ACHN (cell line): Measurements from ENCODE around the gene CCNK.

Experiments
- DNase-seq: peaks from one replicate; pipeline ENCODE4 v3.0.0-alpha.2; 2015
- in situ Hi-C: cut with HindIII; loops from 2 replicates; pipeline ENCODE4 v1.10.0; 2017; ENCODE audit warnings: low sequenced_read_pairs, low pct_ligation_motif_present, low pct_unique_long_range_greater_than_20kb

Gene CCNK

DNA sequence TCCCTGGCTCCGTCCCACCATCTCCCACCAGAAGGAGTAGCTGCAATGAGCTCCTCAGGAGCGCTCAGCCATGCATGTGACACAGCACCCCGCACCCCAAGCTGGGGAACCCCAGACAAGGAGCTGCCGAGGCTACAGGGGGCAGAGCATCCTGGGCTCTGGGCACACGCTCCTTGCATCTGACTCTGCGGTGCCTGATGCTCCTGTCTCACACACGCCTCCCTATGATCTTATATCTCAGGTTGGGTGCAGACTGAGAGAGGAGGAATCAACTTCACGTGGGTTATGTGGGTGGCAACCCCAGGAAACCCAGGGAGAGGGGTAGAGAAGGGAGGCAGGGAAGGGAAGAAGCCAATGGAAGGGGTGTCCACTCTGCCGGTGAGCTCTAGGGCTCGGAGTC is 60.0 kb downstream of the CCNK start:
- in situ Hi-C loops: no loop called here
- no peak for DNase-seq

DNA sequence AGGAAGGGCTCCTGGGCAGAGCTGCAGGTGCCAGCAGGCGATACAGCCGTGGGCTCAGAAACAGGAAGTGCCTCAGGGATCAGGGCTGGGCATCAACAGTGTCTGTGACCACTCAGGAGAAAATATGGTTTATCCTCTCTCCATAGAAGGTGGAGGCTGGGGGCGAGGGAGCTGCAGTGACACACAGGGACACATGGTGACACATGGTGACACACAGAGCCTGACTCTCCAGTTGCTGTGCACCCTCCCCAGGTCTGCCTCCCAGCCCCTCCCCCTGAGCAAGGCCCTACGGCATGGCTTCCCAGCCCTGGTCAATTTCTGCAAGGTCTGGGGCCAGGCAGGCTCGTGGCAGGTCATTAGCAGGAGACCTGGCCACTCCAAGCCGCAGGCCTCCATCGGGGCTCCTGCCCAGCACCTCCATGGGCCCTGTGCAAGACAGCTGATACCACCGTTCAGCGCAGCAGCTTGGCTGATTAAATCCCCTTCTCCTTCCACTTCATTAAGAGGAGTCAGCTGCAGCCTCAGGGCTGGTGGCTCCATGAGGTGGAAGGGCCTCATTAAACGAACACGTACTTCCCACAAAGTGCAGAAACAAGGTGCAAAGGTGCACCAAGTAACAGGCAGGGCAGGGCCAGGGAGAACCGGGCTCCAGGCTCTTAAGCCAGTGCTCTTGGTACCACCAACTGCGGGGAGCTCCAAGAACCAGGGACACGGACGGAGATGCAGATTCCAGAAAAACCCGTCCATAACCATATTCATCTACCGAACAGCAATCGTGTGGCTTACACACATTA is 60.7 kb downstream of the CCNK start:
- in situ Hi-C loops: no loop called here
- DNase-seq: no peak

DNA sequence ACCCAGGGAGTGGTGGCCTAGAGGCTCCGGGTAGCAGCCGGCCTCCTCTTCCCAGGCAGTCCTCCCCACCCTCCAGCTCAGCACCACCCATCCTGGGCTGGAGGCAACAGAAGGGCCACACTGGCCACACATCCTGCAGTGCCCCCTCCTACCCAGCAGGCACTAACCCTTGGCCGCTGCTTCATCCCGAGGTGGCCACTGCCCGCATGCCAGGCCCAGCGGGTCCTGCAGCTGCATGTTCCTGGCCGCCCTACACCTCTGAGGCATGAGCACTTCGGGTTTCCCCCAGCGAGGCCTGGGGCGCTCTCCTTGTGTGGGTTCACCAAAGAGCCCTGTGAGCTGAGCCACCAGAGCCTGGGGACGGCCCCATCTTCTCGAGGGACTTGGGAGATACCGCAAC is 61.4 kb downstream of the CCNK start:
- in situ Hi-C loops: no loop called here
- no peak for DNase-seq

DNA sequence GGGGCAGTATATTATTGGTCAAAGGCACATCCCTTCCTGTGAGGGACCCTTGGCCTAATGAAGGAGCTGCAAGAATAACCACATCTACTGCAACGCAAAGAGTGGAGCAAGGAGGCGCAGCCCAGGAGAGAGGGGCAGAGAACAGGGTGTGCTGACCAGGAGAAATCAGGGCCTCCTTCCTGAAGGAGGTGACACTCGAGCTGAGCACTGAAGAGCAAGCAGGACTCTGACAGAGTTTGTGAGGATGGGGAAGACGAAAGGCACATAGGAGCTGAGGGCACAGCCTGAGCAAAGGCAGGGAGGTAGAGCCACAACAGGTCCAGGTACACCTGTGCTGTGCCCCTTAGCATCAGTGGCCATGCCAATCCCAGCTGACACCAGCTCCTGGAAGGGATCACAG is 62.2 kb downstream of the CCNK start:
- no peak for DNase-seq
- in situ Hi-C loops: no loop called here

DNA sequence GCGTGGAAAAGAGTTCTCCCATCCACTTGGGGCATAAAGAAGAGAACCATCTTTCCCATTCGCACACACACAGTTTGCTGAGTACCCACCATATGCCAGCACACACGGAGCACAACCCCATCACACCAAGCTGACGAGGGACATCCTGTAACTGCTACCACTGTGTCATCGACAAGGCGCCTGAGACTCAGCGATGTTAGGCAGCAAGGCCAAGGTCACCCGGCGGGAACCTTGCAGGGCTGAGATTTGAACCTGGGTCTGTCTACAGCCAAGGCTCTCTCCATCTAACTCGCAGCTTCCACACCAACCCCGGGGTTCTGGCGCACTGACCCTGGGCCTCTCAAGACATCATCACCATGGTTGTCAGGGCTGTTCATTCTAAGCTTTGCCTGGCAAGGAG is 62.8 kb downstream of the CCNK start:
- in situ Hi-C loops: no loop called here
- no peak for DNase-seq

DNA sequence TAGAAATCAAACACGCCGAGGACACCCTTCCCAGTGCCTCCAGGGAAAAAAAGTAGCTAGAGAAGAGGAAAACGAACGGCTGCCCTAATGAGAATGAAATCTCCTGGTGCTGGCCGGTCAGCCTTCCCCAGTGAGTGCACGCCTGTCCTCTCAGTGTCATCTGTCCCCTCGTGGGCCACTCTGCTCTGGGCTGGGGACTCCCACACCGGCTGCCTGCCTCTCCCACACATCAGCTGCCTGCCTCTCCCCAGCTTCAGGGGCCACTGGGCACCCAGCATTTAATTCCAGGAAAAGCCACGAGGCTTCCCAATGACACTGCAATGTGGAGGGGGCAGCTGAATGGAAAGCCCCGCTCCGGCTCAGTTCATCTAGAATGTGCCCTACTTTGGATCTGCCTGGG is 63.8 kb downstream of the CCNK start:
- no peak for DNase-seq
- in situ Hi-C loops: no loop called here

DNA sequence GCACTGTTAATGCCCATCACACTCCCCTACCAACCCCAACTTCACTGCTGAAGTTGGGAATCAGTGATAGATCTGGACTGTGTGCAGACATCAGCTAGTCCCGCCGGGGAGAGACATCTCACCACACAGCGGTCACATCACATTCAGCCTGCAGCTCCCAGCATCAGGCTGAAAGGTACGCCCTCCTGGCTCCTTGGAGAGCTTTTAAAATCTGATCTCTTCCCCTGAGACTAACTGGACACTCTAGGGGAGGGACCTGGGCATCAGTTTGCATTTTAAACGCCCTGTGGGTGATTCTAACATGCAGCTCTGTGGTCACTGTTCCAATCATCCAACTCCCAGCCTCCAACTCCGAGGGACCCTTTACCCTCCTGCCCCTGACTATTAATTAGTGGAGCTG is 64.4 kb downstream of the CCNK start:
- DNase-seq: no peak
- in situ Hi-C loops: no loop called here

DNA sequence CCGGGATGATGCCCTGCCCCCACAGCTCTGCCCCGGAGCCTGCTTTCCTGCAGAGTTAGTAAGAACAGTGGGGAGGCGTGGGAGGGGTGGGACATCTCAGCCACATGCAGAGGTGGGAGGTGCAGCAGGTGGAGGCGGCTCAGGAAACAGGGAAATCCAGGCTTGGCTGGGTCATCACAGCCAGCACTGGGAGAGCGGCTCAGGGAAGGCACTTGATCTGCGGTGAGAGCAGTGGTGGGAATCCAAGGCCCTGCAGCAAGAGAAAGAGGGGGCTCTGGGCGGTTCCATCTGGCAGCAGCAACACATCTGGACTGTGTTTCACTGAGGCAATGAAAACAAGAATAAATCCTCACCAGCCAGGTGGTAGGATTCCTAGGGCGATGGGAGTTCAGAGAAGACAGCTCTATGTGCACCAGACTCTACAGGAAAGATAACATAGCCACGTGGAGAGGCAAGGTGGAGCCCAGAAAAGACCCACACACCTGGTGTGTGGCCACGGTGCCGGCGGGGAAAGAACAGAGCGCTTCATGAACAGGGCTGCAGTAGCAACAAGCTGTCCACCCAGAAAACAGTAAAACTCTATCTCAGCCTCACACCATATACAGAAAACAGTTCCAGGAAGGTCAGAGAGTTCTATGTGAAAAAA is 65.1 kb downstream of the CCNK start:
- in situ Hi-C loops: no loop called here

DNA sequence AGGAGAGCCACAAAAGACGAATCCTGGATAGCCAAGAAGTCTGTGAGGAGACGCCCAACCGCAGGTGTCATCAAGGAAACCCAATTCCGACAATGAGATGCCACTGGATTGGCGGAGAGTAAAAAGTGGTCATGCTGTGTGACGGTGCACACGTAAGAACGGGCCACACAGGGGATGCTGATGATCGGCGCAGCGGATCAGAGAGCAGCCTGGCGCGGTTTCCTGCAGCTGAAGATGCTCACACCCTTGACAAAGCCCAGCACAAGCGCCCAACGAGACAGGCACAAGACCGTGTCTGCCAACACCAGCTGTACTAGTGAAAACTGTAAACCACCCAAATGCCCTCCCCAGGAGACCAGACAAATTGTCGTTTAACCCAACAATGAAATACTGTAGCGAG is 67.0 kb downstream of the CCNK start:
- no peak for DNase-seq

More for the DNA sequence above, 65.1 kb downstream of the CCNK start:
- DNase-seq: no peak

DNA sequence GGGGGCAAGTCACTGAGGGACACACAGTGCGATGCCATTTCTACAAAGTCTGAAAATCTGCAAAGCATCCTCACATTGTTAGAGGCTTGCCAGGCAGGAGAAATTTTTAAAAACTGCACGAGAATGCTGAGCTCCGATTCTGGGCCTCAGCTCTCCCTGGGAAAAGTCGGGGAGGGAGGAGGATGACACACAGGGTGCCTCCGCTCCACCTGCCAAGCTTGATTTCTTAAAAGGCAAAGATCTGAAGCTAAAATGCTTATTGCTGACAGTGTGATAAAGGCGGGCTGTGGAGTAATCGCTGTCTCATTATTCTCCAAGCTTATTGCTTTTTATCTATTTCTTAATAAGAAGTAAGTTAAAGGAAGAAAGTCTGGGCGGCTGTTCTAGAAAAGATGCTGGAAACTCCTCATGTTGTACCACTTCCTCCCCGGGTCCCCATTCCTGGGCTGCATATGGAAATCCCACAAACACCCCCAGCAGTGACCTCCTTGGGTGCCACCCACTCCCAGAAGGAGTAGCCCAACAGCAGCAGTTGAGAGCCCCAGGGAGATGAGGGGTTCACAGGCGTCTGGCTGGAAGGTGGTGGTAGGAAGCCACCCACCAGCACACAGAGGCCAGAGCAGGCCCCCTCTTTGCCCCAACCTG is 67.8 kb downstream of the CCNK start:
- no peak for DNase-seq
- in situ Hi-C loops: no loop called here

More for the DNA sequence above, 67.0 kb downstream of the CCNK start:
- in situ Hi-C loops: no loop called here

DNA sequence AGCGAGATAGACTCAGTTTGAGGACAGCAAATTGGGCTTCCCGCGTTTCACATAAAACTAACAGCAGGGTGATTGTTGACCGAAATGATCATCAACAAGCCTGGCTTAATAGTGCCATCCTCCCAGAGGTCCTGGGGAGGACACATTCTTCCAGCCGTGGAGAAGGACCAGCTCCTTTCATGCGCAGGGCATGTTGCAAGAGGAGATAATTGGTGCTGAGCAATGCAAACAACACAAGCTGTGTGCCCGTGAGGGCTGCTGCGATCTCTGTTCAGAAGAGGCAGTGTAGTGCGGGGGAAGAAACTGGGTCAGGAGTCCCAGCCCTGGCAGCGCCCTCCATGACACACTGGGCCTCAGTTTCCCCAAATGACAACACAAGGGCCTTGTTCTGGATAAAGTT is 68.5 kb downstream of the CCNK start:
- DNase-seq: no peak
- in situ Hi-C loops: no loop called here

DNA sequence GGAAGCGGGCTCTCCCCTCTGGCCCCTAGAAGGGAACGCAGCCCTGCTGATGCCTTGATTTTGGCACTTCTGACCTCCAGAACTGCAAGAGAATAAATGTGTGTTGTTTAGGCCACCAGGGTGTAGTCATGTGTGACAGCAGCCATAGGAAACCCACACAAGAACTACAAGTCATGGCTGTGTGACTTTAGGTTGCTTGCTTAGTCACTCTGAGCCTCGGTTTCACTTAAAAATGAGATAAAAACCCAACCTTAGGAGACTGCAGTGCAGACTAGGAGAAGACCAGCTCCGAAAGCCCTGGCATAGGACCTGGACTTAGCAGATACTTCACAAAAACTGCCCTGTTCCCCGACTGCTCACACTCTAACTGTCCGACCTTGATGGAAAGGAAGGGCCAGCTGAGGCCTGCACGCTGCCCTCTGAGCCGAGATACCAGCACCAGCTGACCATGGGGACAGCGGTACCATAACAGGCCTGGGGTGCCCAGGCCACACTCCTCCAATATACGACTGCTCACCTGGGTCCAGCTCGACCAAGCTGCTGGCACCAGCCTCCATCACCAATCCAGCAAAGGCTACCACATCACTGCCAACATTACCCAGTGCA is 69.3 kb downstream of the CCNK start:
- DNase-seq: no peak
- in situ Hi-C loops: no loop called here

DNA sequence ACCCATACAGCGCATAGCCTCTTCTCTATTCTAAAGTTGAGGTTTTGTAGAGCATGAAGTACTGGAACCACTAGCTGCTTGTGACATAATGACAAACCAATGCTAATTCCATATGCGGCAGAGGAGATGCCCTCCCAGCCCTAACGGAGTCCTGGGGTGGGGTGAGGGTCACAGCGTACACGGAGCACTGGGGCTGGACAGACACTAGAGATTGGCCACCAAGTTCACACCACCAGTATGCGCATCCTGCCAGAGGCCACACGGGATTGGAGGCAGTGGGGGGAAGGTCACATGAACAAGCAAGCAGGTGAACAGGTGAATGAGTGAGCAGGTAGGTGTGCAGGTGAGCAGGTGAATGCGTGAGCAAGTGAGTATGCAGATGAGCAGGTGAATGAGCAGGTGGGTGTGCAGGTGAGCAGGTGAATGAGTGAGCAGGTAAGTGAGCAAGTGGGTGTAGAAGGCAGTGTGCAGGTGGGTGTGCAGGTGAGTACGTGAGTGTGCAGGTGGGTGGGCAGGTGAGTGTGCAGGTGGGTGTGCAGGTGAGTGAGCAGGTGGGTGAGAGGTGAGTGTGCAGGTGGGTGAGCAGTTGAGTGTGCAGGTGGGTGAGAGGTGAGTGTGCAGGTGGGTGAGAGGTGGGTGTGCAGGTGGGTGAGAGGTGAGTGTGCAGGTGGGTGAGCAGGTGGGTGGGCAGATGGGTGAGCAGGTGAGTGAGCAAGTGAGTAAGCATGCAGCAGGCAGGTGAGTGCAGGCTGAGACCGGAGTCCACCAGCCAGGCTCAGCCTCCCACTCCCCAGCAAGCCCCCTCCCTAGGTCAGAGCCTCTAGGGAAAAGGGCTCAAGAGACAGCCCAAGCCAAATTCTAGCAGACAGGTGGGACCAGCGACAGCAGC is 70.1 kb downstream of the CCNK start:
- DNase-seq: no peak
- in situ Hi-C loops: no loop called here

DNA sequence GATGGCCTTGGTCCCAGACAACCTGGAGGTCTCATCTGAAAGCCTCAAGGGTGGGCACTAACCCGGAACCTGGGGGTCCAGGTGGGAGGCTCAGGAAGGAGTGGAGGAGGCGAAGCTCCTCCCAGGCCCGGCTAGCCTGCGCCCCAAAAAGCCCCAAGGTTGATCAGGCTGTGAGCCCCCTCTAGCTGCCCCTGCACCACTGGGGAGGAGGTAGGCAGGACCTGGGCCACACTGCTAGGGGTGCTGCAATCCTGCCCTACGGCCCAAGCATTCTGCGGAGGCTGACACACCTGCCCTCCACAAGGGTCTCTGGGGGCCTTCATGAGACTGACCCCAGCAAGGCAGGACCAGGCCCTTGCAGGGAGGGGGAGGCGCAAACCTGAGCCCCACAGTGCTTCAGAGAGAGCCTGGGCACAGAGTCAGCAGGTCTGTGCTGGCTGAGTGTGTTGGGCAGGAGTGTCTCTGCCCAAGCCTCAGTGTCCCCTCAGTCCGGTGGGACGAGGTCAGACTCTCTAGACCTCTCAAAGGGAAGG is 70.9 kb downstream of the CCNK start:
- in situ Hi-C loops: no loop called here
- DNase-seq: no peak

DNA sequence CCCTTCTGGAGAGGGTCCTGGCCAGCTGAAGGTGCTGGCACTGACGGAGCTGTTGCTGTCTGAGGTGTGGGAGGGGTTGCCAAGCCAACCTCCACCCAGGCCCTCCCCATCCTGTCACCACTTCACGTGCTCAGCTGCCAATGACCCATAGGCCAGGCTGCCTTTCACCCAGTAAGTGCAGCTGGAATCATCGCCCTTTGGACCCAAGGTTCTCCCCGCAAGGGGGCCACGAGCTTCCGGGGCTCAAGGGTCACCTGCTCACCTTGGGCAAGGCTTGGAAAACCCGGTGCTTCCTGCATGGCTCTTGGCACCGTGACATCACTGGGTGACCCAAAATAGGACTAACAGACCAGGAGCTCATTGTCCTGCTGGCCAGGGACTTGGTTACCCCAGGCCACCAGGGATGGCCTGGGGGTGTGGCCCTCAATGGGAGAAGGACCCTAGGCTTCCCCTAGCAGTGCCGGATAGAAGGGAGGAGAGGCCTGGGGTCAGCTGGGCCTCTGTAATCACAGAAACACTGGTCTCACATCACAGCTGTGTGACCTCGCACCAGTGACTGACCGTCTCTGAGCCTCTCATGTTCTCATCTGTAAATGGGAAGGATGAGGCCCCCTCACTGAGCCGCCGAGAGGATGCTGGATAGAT is 71.5 kb downstream of the CCNK start:
- in situ Hi-C loops: no loop called here
- no peak for DNase-seq

DNA sequence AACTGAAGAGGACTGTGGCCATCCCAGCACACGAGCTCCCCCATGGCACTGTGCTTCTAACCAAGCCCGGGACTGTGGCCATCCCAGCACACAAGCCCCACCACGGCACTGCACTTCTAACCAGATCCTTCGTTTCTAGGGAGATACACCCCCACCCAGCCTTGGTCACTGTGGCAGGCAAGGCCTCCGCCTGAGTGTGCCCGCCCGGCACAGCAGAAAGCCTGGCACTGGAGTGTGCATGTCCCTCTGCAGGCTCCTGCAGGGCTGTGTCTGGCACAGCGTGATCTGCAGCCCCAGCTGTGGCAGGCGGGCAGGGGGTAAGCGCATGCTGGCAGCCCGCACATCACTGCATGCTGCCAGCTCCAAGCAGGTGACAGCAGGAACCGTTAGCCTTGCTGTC is 73.0 kb downstream of the CCNK start:
- DNase-seq: no peak
- in situ Hi-C loops: no loop called here

DNA sequence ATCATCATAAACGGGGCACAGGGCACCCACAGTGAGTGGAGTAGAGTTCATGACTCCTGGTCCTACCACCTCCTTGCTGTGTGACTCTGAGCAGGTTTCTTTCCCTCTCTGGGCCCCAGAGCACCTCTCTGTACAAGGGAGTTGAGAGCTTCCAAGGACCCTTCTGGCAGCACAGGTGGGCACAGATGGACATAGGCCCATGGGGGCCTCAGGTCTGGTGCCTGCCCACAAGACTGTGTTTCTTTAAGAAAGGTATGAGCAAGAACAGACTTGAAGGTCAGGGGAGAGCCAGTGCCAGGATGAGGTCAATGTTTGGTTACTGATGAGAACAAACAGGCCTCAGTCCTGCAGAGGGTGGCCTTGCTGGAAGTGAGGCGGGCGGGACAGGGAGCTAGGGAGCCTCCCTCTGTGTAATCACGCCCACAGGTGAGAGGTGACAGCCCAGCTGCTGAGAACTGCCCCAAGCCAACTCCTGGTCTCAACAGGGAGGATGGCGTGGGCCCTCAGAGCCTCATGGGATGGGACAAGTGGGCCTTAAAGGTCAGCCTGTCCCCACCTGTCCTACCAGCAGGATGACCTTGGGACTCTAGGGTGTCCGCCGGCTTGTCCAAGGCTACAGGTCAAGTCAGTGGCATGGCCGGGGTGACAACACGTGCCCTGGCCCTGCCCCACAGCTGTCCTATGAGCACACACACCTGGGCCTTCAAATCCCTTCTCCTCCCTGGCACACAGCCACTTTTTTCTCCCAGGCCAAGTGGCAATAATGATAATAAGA is 73.7 kb downstream of the CCNK start:
- in situ Hi-C loops: no loop called here

More for the DNA sequence above, 73.7 kb downstream of the CCNK start:
- DNase-seq: no peak
